ENCODE data around the gene GRIN2B.

GRCh38 chr12:14026537-14026936 lies 45.1 kb upstream of the GRIN2B start:
- TF ChIP-seq EZH2 (IDR thresholded peaks at IDR 0.05; ENCODE audit: insufficient read depth, low read length) = no peak
- TF ChIP-seq, protein P1, sequence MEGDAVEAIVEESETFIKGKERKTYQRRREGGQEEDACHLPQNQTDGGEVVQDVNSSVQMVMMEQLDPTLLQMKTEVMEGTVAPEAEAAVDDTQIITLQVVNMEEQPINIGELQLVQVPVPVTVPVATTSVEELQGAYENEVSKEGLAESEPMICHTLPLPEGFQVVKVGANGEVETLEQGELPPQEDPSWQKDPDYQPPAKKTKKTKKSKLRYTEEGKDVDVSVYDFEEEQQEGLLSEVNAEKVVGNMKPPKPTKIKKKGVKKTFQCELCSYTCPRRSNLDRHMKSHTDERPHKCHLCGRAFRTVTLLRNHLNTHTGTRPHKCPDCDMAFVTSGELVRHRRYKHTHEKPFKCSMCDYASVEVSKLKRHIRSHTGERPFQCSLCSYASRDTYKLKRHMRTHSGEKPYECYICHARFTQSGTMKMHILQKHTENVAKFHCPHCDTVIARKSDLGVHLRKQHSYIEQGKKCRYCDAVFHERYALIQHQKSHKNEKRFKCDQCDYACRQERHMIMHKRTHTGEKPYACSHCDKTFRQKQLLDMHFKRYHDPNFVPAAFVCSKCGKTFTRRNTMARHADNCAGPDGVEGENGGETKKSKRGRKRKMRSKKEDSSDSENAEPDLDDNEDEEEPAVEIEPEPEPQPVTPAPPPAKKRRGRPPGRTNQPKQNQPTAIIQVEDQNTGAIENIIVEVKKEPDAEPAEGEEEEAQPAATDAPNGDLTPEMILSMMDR (IDR thresholded peaks at IDR 0.05; ENCODE audit: insufficient read depth, low read depth, low read length) = no peak
